DOHH2 (cell line): Measurements from ENCODE around the gene NCAM2.

Experiments
- H3F3A ChIP-seq: fragments of 200-600 bp; sonication (generic), shearing (Covaris generic); 2 replicates; pipeline ENCODE4 v1.6.0; 2016; ENCODE audit warnings: antibody characterized with exemption, mild to moderate bottlenecking; ENCODE audit not compliant: control insufficient read depth, insufficient read depth
- H3K27ac ChIP-seq: fragments of 200-600 bp; sonication (generic); 2 replicates; pipeline ENCODE4 v1.5.1; 2014; ENCODE audit warnings: low read depth, mild to moderate bottlenecking, low read length, moderate library complexity
- H3K27me3 ChIP-seq: fragments of 200-600 bp; sonication (generic); 2 replicates; pipeline ENCODE4 v1.6.1; 2014; ENCODE audit warnings: mild to moderate bottlenecking, low read length, mixed read lengths; ENCODE audit not compliant: control insufficient read depth
- H3K36me3 ChIP-seq: fragments of 200-600 bp; sonication (generic); 2 replicates; pipeline ENCODE4 v1.6.1; 2014; ENCODE audit warnings: mild to moderate bottlenecking, low read length, moderate library complexity, mixed read lengths; ENCODE audit not compliant: control insufficient read depth
- H3K4me1 ChIP-seq: fragments of 200-600 bp; sonication (generic); 2 replicates; pipeline ENCODE4 v1.6.1; 2014; ENCODE audit warnings: mild to moderate bottlenecking, low read length, mixed read lengths; ENCODE audit not compliant: control insufficient read depth
- H3K4me2 ChIP-seq: fragments of 200-600 bp; sonication (generic); 2 replicates; pipeline ENCODE4 v1.6.0; 2014; ENCODE audit warnings: mild to moderate bottlenecking, low read length, moderate library complexity
- H3K4me3 ChIP-seq: fragments of 200-600 bp; sonication (generic); 2 replicates; pipeline ENCODE4 v1.5.1; 2014; ENCODE audit warnings: mild to moderate bottlenecking, low read length, mixed read lengths
- H3K79me2 ChIP-seq: fragments of 200-600 bp; sonication (generic); 2 replicates; pipeline ENCODE4 v1.6.1; 2014; ENCODE audit warnings: mild to moderate bottlenecking, low read length, mixed read lengths; ENCODE audit not compliant: control insufficient read depth
- H3K9me2 ChIP-seq: fragments of 200-600 bp; sonication (generic); replicated peaks from 2 replicates; pipeline ENCODE4 v1.6.1; 2014; ENCODE audit warnings: mild to moderate bottlenecking, low read length, mixed read lengths; ENCODE audit not compliant: control insufficient read depth
- H3K9me3 ChIP-seq: fragments of 200-600 bp; sonication (generic); 2 replicates; pipeline ENCODE4 v1.6.1; 2014; ENCODE audit warnings: antibody characterized with exemption, low read length, mixed read lengths; ENCODE audit not compliant: control insufficient read depth, insufficient read depth
- H4K20me1 ChIP-seq: fragments of 200-600 bp; sonication (generic); 2 replicates; pipeline ENCODE4 v1.6.0; 2014; ENCODE audit warnings: low read depth, mild to moderate bottlenecking, antibody characterized with exemption, low read length, moderate library complexity; ENCODE audit not compliant: control insufficient read depth, insufficient read depth
- EZH2phosphoT487 ChIP-seq: fragments of 200-600 bp; sonication (generic); IDR thresholded peaks from 2 replicates; pipeline ENCODE4 v1.6.1; 2017; ENCODE audit warnings: borderline replicate concordance, mild to moderate bottlenecking, antibody characterized with exemption, low read length, moderate library complexity, mixed read lengths
- TF ChIP-seq, protein P1 (sequence below): fragments of 200-600 bp; sonication (generic); IDR thresholded peaks from one replicate; pipeline ENCODE4 v1.5.1; 2014; ENCODE audit warnings: antibody characterized with exemption, mild to moderate bottlenecking, low read depth, low read length; ENCODE audit not compliant: poor library complexity, severe bottlenecking

The NCAM2 gene

DNA sequence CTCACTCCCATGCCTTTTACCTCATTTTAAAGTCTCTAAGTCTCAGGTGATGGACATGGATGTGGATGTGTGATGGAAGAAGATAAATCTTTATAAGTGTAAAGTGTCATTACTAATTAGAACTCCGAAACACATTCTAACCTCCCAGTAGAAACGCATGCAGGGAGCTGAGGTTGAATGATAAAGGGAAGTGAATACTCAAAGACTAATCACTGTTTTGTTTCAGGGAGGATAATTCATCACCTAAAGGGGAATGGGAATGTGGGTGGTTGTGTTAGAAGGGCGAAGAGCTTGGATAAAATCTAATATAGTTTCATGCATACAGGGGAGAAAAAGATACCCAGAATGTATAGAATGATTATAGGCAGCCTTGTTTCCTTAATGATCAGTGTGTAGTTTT lies 12.5 kb downstream of the NCAM2 start:
- H3K36me3 ChIP-seq = no peaks in the 10 kb centered on the region
- no peaks in the 10 kb centered on the region for H3K27me3 ChIP-seq
- no peaks in the 10 kb centered on the region for H3K4me1 ChIP-seq
- H3K27ac ChIP-seq = no peak overlapping the region
- no peaks in the 10 kb centered on the region for H4K20me1 ChIP-seq
- no peaks in the 10 kb centered on the region for H3K9me2 ChIP-seq
- H3K79me2 ChIP-seq = no peaks in the 10 kb centered on the region
- no peaks in the 10 kb centered on the region for H3F3A ChIP-seq
- H3K4me2 ChIP-seq = no peak overlapping the region
- no peak overlapping the region for H3K4me3 ChIP-seq
- TF ChIP-seq, protein P1, sequence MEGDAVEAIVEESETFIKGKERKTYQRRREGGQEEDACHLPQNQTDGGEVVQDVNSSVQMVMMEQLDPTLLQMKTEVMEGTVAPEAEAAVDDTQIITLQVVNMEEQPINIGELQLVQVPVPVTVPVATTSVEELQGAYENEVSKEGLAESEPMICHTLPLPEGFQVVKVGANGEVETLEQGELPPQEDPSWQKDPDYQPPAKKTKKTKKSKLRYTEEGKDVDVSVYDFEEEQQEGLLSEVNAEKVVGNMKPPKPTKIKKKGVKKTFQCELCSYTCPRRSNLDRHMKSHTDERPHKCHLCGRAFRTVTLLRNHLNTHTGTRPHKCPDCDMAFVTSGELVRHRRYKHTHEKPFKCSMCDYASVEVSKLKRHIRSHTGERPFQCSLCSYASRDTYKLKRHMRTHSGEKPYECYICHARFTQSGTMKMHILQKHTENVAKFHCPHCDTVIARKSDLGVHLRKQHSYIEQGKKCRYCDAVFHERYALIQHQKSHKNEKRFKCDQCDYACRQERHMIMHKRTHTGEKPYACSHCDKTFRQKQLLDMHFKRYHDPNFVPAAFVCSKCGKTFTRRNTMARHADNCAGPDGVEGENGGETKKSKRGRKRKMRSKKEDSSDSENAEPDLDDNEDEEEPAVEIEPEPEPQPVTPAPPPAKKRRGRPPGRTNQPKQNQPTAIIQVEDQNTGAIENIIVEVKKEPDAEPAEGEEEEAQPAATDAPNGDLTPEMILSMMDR = no peak
- TF ChIP-seq EZH2phosphoT487 = no peak
- no peaks in the 10 kb centered on the region for H3K9me3 ChIP-seq

DNA sequence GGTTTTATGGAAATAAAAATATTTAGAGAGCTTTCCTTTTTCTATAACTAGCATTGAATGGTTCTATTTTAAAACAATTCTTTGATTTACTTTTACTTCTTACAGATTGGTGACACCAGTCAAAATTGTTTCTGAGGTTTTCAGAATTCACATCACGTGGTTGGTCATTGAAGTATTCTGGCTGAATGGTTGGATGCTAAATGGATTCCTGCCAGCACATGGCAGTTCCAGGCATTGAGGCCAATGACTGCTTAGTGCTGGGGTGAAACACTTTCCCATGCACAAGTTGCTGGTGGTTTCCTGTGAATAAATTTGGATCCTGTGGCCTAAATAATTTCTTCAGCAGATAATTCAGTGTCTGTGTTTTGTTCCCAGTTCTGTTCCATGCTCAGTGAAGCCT lies 20.6 kb downstream of the NCAM2 start:
- Histone ChIP-seq H3K27ac (no peak overlapping the region), H3K9me2 (no peaks in the 10 kb centered on the region), H3K79me2 (no peaks in the 10 kb centered on the region), H3K4me3 (no peak overlapping the region), H3K27me3 (no peaks in the 10 kb centered on the region), H3K36me3 (no peaks in the 10 kb centered on the region), H3K9me3 (peaks cover 3% of the 10 kb centered on the region; the same call in 1 of the 2 replicates), H3K4me1 (no peaks in the 10 kb centered on the region), H3K4me2 (no peak overlapping the region), H3F3A (no peaks in the 10 kb centered on the region), H4K20me1 (no peaks in the 10 kb centered on the region)
- TF ChIP-seq, protein P1 = no peak

DNA sequence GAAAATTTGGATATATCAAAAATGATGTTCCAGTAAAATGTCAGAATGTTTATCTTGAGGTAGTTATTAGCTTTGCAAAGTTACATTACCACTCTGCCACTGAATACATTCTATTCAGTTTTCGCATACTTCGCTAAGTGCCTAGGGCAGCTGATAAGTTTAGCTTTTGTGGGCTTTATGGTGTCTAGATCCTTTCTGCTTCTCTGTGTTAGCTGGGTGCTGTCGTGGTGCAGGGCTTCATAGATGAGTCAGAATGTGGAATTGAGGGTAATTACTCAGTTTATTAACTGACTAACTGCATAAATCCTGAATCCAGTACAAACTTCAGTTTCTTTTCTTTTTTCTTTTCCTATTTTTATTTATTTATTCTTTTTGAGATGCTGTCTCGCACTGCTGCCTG lies 21.5 kb downstream of the NCAM2 start:
- Histone ChIP-seq H4K20me1 (no peaks in the 10 kb centered on the region), H3K27me3 (no peaks in the 10 kb centered on the region), H3F3A (no peaks in the 10 kb centered on the region), H3K27ac (no peak overlapping the region), H3K9me2 (no peaks in the 10 kb centered on the region), H3K9me3 (peaks cover 3% of the 10 kb centered on the region; the same call in 1 of the 2 replicates), H3K79me2 (no peaks in the 10 kb centered on the region), H3K36me3 (no peaks in the 10 kb centered on the region), H3K4me1 (no peaks in the 10 kb centered on the region), H3K4me3 (no peak overlapping the region), H3K4me2 (no peak overlapping the region)
- TF ChIP-seq EZH2phosphoT487 = no peak
- TF ChIP-seq, protein P1 = no peak

DNA sequence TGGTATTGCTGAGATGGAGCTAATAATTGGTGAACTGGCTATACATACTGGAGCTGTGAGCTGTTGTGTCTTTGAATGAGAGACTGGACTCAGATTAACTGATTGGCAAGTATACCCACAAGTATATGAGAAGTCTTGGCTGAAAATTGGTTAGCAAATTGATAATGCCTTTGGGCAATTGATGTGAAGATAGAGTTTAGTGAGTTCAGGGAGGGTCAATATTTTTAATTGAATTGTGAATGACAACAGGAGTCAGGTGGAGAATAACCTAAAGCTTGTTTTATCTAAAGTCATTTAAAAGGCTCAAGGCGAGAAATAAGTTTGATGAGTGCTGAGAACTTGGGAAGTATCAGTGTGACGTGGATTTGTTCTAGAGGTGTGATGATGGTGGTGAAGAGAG lies 27.5 kb downstream of the NCAM2 start:
- no peaks in the 10 kb centered on the region for H3K4me1 ChIP-seq
- H3K4me3 ChIP-seq = no peak overlapping the region
- no peaks in the 10 kb centered on the region for H3K9me3 ChIP-seq
- H3K4me2 ChIP-seq = no peak overlapping the region
- TF ChIP-seq EZH2phosphoT487 = no peak
- TF ChIP-seq, protein P1 = no peak
- no peaks in the 10 kb centered on the region for H3K27me3 ChIP-seq
- no peak overlapping the region for H3K27ac ChIP-seq
- H4K20me1 ChIP-seq = no peaks in the 10 kb centered on the region
- H3K9me2 ChIP-seq = no peaks in the 10 kb centered on the region
- no peaks in the 10 kb centered on the region for H3K79me2 ChIP-seq
- H3K36me3 ChIP-seq = no peaks in the 10 kb centered on the region
- no peaks in the 10 kb centered on the region for H3F3A ChIP-seq
